ENCODE measurements around the gene PIEZO1. TPM values are rescaled to one million over a fixed set of nuclear protein-coding genes. Genes with fewer than 3 reads are reported as not detected.
A peak's percentile ranks its signal among the peaks of the same experiment; 100 is the strongest.

The PIEZO1 gene
- total and polyA plus RNA-seq, 9 of the 15 experiments (the other 6 are each of a cell fraction or from before 2014, with no cell fraction given) = 3.6 to 432 (median 131) TPM

DNA sequence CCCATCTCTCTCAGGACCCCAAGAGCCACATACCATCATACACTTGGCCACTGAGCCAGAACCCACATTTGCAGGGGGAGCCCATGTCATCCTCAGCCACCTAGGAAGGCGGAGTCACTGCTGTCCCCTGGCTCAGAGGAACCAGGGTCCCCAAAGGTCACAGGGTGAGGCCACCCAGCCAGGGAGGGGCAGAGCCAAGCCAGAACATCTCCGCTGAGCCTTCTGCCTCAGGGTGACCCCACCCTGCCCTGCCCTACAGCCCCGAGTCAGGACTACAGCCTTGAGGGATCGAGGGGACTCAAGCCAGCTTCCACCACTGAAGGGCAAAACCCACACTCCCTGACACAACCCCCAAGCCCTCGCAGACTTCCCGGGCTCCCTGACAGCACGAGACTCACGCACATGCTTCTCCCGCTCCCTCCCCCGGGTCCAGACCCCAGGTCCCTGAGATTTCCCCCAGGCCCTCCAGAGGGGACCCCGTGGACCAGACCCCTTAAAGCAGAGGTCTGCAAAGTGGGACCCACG, 17.4 kb downstream of the PIEZO1 start (continued):
- TF ChIP-seq MAZ (CRISPR knock-in tag; conservative IDR thresholded peaks at IDR 0.05 in 1 of 2, IDR thresholded peaks at IDR 0.05 in 1 of 2) = 0 out of 4 replicates have a peak, but pooled peaks of 1 of the 2 experiments have one; percentile 11
- TF ChIP-seq ZNF280A (IDR thresholded peaks at IDR 0.05; ENCODE audit: low read depth, partially characterized antibody) = no peak
- TF ChIP-seq SNIP1 (IDR thresholded peaks at IDR 0.05; ENCODE audit: low read depth) = no peak
- no peak for TF ChIP-seq NEUROD1 (IDR thresholded peaks at IDR 0.05; ENCODE audit: borderline replicate concordance, low read depth, low read length, partially characterized antibody)
- TF ChIP-seq SMARCA4 (IDR thresholded peaks at IDR 0.05) = no peak
- no peak for TF ChIP-seq CBX8 (IDR thresholded peaks at IDR 0.05; ENCODE audit: borderline replicate concordance, extremely low read depth, low read depth, low read length, poor library complexity, severe bottlenecking)
- TF ChIP-seq MTA1 (IDR thresholded peaks at IDR 0.05; ENCODE audit: borderline replicate concordance) = no peak
- TF ChIP-seq PRDM10 (IDR thresholded peaks at IDR 0.05; ENCODE audit: partially characterized antibody) = peak; percentile 61
- TF ChIP-seq, protein P1, sequence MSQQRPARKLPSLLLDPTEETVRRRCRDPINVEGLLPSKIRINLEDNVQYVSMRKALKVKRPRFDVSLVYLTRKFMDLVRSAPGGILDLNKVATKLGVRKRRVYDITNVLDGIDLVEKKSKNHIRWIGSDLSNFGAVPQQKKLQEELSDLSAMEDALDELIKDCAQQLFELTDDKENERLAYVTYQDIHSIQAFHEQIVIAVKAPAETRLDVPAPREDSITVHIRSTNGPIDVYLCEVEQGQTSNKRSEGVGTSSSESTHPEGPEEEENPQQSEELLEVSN (IDR thresholded peaks at IDR 0.05; ENCODE audit: borderline replicate concordance in 1 of 2, extremely low read depth in 1 of 2, insufficient read depth in 1 of 2, insufficient read length in 1 of 2, low read depth in 1 of 2, low read length in 1 of 2, poor library complexity in 1 of 2, severe bottlenecking in 1 of 2) = peak in 1 of 2 experiments; percentile 46
- TF ChIP-seq ZNF41 (CRISPR knock-in tag; conservative IDR thresholded peaks at IDR 0.05) = no peak
- no peak for TF ChIP-seq MBD2 (IDR thresholded peaks at IDR 0.05; ENCODE audit: borderline replicate concordance, low read depth)
- no peak for TF ChIP-seq RBM22 (IDR thresholded peaks at IDR 0.05; ENCODE audit: low read depth, low read length, poor library complexity, severe bottlenecking)
- TF ChIP-seq ZNF121 (CRISPR knock-in tag; conservative IDR thresholded peaks at IDR 0.05) = no peak
- no peak for TF ChIP-seq HCFC1 (IDR thresholded peaks at IDR 0.05; ENCODE audit: low read depth, low read length)
- TF ChIP-seq, protein P2, sequence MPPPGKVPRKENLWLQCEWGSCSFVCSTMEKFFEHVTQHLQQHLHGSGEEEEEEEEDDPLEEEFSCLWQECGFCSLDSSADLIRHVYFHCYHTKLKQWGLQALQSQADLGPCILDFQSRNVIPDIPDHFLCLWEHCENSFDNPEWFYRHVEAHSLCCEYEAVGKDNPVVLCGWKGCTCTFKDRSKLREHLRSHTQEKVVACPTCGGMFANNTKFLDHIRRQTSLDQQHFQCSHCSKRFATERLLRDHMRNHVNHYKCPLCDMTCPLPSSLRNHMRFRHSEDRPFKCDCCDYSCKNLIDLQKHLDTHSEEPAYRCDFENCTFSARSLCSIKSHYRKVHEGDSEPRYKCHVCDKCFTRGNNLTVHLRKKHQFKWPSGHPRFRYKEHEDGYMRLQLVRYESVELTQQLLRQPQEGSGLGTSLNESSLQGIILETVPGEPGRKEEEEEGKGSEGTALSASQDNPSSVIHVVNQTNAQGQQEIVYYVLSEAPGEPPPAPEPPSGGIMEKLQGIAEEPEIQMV (tag; conservative IDR thresholded peaks at IDR 0.05; ENCODE audit: low read depth) = no peak
- TF ChIP-seq, protein P3, sequence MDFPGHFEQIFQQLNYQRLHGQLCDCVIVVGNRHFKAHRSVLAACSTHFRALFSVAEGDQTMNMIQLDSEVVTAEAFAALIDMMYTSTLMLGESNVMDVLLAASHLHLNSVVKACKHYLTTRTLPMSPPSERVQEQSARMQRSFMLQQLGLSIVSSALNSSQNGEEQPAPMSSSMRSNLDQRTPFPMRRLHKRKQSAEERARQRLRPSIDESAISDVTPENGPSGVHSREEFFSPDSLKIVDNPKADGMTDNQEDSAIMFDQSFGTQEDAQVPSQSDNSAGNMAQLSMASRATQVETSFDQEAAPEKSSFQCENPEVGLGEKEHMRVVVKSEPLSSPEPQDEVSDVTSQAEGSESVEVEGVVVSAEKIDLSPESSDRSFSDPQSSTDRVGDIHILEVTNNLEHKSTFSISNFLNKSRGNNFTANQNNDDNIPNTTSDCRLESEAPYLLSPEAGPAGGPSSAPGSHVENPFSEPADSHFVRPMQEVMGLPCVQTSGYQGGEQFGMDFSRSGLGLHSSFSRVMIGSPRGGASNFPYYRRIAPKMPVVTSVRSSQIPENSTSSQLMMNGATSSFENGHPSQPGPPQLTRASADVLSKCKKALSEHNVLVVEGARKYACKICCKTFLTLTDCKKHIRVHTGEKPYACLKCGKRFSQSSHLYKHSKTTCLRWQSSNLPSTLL (IDR thresholded peaks at IDR 0.05) = no peak
- TF ChIP-seq BHLHE40 (IDR thresholded peaks at IDR 0.05; ENCODE audit: low read length) = peak; percentile 45; the same call in 1 of the 2 replicates
